H9 (cell line): ENCODE measurements around the gene IL24. TPM values are rescaled to one million over a fixed set of nuclear protein-coding genes. Genes with fewer than 3 reads are reported as not detected.

ENCODE experiments used
- DNase-seq: peaks from one replicate; pipeline ENCODE4 v3.0.0-alpha.2; 2017
- H2AFZ ChIP-seq: one replicate; pipeline ENCODE4 v1.6.1; 2013; ENCODE audit warnings: mild to moderate bottlenecking, low read length, control low read depth, moderate library complexity
- H2AK5ac ChIP-seq: 2 replicates; pipeline ENCODE4 v1.6.1; 2013; ENCODE audit warnings: low read length, control low read depth, mixed read lengths; ENCODE audit not compliant: insufficient read length
- H2BK120ac ChIP-seq: one replicate; pipeline ENCODE4 v1.6.1; 2013; ENCODE audit warnings: low read depth, mild to moderate bottlenecking, low read length, control low read depth, inconsistent platforms; ENCODE audit not compliant: poor library complexity, severe bottlenecking
- H2BK12ac ChIP-seq: 2 replicates; pipeline ENCODE4 v1.6.1; 2013; ENCODE audit warnings: low read length, control low read depth, mixed read lengths, low read depth; ENCODE audit not compliant: insufficient read length
- H2BK15ac ChIP-seq: 2 replicates; pipeline ENCODE4 v1.6.1; 2013; ENCODE audit warnings: low read depth, low read length, control low read depth
- H2BK20ac ChIP-seq: one replicate; pipeline ENCODE4 v1.6.1; 2013; ENCODE audit warnings: low read depth, mild to moderate bottlenecking, low read length, control low read depth, inconsistent platforms; ENCODE audit not compliant: poor library complexity, severe bottlenecking
- H2BK5ac ChIP-seq: 2 replicates; pipeline ENCODE4 v1.6.1; 2013; ENCODE audit warnings: low read length, control low read depth, mixed read lengths; ENCODE audit not compliant: insufficient read length
- H3K14ac ChIP-seq: 2 replicates; pipeline ENCODE4 v1.6.1; 2013; ENCODE audit warnings: low read length, control low read depth; ENCODE audit not compliant: insufficient read depth
- H3K18ac ChIP-seq: 2 replicates; pipeline ENCODE4 v1.6.1; 2013; ENCODE audit warnings: low read depth, mild to moderate bottlenecking, mixed read lengths, low read length, control low read depth; ENCODE audit not compliant: insufficient read length
- H3K23ac ChIP-seq: 2 replicates; pipeline ENCODE4 v1.6.1; 2013; ENCODE audit warnings: low read length, control low read depth, mixed read lengths, low read depth; ENCODE audit not compliant: insufficient read length
- H3K23me2 ChIP-seq: 2 replicates; pipeline ENCODE4 v1.6.1; 2013; ENCODE audit warnings: low read depth, mild to moderate bottlenecking, mixed read lengths, low read length, control low read depth; ENCODE audit not compliant: insufficient read length, poor library complexity, severe bottlenecking
- H3K27ac ChIP-seq: 2 replicates; pipeline ENCODE4 v1.5.1; 2013; ENCODE audit warnings: low read length, control low read depth, mixed read lengths, low read depth; ENCODE audit not compliant: insufficient read length
- H3K27me3 ChIP-seq: 2 replicates; pipeline ENCODE4 v1.6.1; 2013; ENCODE audit warnings: low read length, control low read depth, inconsistent platforms; ENCODE audit not compliant: insufficient read depth
- H3K4ac ChIP-seq: 2 replicates; pipeline ENCODE4 v1.6.1; 2013; ENCODE audit warnings: low read depth, mild to moderate bottlenecking, control low read depth, inconsistent platforms, low read length, moderate library complexity
- H3K4me1 ChIP-seq: 2 replicates; pipeline ENCODE4 v1.6.1; 2013; ENCODE audit warnings: low read length, control low read depth, inconsistent platforms; ENCODE audit not compliant: insufficient read depth
- H3K4me2 ChIP-seq: 2 replicates; pipeline ENCODE4 v1.6.1; 2013; ENCODE audit warnings: low read length, control low read depth, mixed read lengths; ENCODE audit not compliant: insufficient read length, insufficient read depth
- H3K56ac ChIP-seq: 2 replicates; pipeline ENCODE4 v1.6.1; 2013; ENCODE audit warnings: low read depth, mild to moderate bottlenecking, mixed read lengths, low read length, control low read depth; ENCODE audit not compliant: insufficient read length
- H3K79me1 ChIP-seq: 2 replicates; pipeline ENCODE4 v1.6.1; 2013; ENCODE audit warnings: low read depth, mild to moderate bottlenecking, moderate library complexity, low read length, control low read depth, inconsistent platforms; ENCODE audit not compliant: insufficient read depth, poor library complexity, severe bottlenecking
- H3K79me2 ChIP-seq: 2 replicates; pipeline ENCODE4 v1.6.1; 2013; ENCODE audit warnings: low read length, control low read depth, inconsistent platforms; ENCODE audit not compliant: insufficient read depth
- H3K9ac ChIP-seq: 2 replicates; pipeline ENCODE4 v1.6.1; 2013; ENCODE audit warnings: low read length, control low read depth, mixed read lengths; ENCODE audit not compliant: insufficient read length; ENCODE audit errors: extremely low read depth
- H3K9me3 ChIP-seq: one replicate; pipeline ENCODE4 v1.6.1; 2013; ENCODE audit warnings: low read depth, low read length, inconsistent platforms; ENCODE audit not compliant: control insufficient read depth
- H3T11ph ChIP-seq: one replicate; pipeline ENCODE4 v1.6.1; 2013; ENCODE audit warnings: mild to moderate bottlenecking, low read length, control low read depth, inconsistent platforms
- H4K20me1 ChIP-seq: one replicate; pipeline ENCODE4 v1.6.1; 2013; ENCODE audit not compliant: control insufficient read depth, insufficient read length, insufficient read depth
- H4K5ac ChIP-seq: 2 replicates; pipeline ENCODE4 v1.6.1; 2013; ENCODE audit warnings: low read depth, mild to moderate bottlenecking, mixed read lengths, low read length, control low read depth; ENCODE audit not compliant: insufficient read length
- H4K8ac ChIP-seq: replicated peaks from 2 replicates; pipeline ENCODE4 v1.6.1; 2013; ENCODE audit warnings: low read length, control low read depth, mixed read lengths, low read depth; ENCODE audit not compliant: insufficient read length
- H4K91ac ChIP-seq: 2 replicates; pipeline ENCODE4 v1.6.1; 2013; ENCODE audit warnings: low read depth, mild to moderate bottlenecking, moderate library complexity, mixed read lengths, low read length, control low read depth; ENCODE audit not compliant: insufficient read length
- H3K27ac Mint-ChIP-seq, 3 experiments: 2 replicates in 2 of 3; 3 replicates in 1 of 3; pipeline ENCODE4 v1.8.0; 2020 to 2021; ENCODE audit warnings: mixed read lengths in 3 of 3, mild to moderate bottlenecking in 1 of 3, moderate library complexity in 1 of 3
- H3K27me3 Mint-ChIP-seq: 2 replicates; pipeline ENCODE4 v1.8.0; 2021; ENCODE audit warnings: low read depth, mild to moderate bottlenecking, moderate library complexity, mixed read lengths
- H3K36me3 Mint-ChIP-seq, 3 experiments: 2 replicates in 2 of 3; 3 replicates in 1 of 3; pipeline ENCODE4 v1.8.0; 2020 to 2021; ENCODE audit warnings: low read depth in 3 of 3, mixed read lengths in 3 of 3; ENCODE audit not compliant: insufficient read depth in 1 of 3
- H3K4me1 Mint-ChIP-seq, 2 experiments: 2 replicates each; pipeline ENCODE4 v1.8.0; 2020; ENCODE audit warnings: mixed read lengths in 2 of 2
- H3K4me3 Mint-ChIP-seq, 2 experiments: 2 replicates in 1 of 2; 3 replicates in 1 of 2; pipeline ENCODE4 v1.8.0; 2020 to 2021; ENCODE audit warnings: mild to moderate bottlenecking in 2 of 2, mixed read lengths in 2 of 2, moderate library complexity in 1 of 2
- H3K9me3 Mint-ChIP-seq, 2 experiments: 2 replicates in 1 of 2; 3 replicates in 1 of 2; pipeline ENCODE4 v1.8.0; 2020; ENCODE audit warnings: mild to moderate bottlenecking in 2 of 2, mixed read lengths in 2 of 2, moderate library complexity in 1 of 2
- CTCF ChIP-seq: fragments of 200-600 bp; sonication (generic); conservative IDR thresholded peaks from 3 replicates; pipeline ENCODE4 v1.8.0; 2021; ENCODE audit warnings: antibody characterized with exemption, mild to moderate bottlenecking
- WGBS: extraction: QIAGEN DNeasy Blood & Tissue Kit; methylation state at CpG from one replicate; pipeline ENCODE4 v1.1.7; 2013; ENCODE audit warnings: missing lambda C conversion rate, low lambda C conversion rate, mixed read lengths; ENCODE audit not compliant: insufficient read length; ENCODE audit errors: extremely low coverage; 5-methylcytosine and 5-hydroxymethylcytosine counted together
- total RNA-seq: library from RNA; stranded (reverse); gene quantifications from 2 replicates; pipeline ENCODE4 v1.2.1, GENCODE V29; 2021

The IL24 gene
- total RNA-seq, 1 experiment from 2014 or later: not detected

- H3K23ac ChIP-seq: no peak overlapping the region
- no peak overlapping the region for H2BK12ac ChIP-seq
- no peak overlapping the region for H2BK15ac ChIP-seq
- H4K91ac ChIP-seq: no peak overlapping the region
- no peaks in the 10 kb centered on the region for H3K4me1 ChIP-seq
- WGBS: no CpG with 5 or more reads among the region's 2 CpGs
- H3K56ac ChIP-seq: no peak overlapping the region
- no peaks in the 10 kb centered on the region for H4K20me1 ChIP-seq
- no peaks in the 10 kb centered on the region for H3K9me3 Mint-ChIP-seq
- H3K4me2 ChIP-seq: no peak overlapping the region
- no peaks in the 10 kb centered on the region; a peak in 1 of 4 replicates for H3K4me1 Mint-ChIP-seq
- no peak overlapping the region for H3K14ac ChIP-seq
- DNase-seq: no peak
- no peak overlapping the region for H3K27ac ChIP-seq
- H3K27me3 Mint-ChIP-seq: peaks cover 41% of the 10 kb centered on the region
- H3K9ac ChIP-seq: no peak overlapping the region
- H3K27me3 ChIP-seq: no peaks in the 10 kb centered on the region
- no peak overlapping the region for H2AK5ac ChIP-seq
- no peak overlapping the region for H3K27ac Mint-ChIP-seq
- H4K8ac ChIP-seq: no peak overlapping the region
- no peak overlapping the region for H3K4ac ChIP-seq
- no peak overlapping the region for H2AFZ ChIP-seq
- no peaks in the 10 kb centered on the region for H3K36me3 Mint-ChIP-seq
- no peaks in the 10 kb centered on the region for H3K9me3 ChIP-seq
- H3T11ph ChIP-seq: no peak overlapping the region
- TF ChIP-seq CTCF: no peak
- H3K4me3 Mint-ChIP-seq: no peak overlapping the region
- H3K23me2 ChIP-seq: no peaks in the 10 kb centered on the region
- H2BK20ac ChIP-seq: no peak overlapping the region
- no peaks in the 10 kb centered on the region for H3K79me1 ChIP-seq
- H3K79me2 ChIP-seq: 0 out of 2 replicates have a peak, but pooled peaks cover 1% of the 10 kb centered on the region
- H2BK120ac ChIP-seq: no peak overlapping the region
- H3K18ac ChIP-seq: no peak overlapping the region
- H4K5ac ChIP-seq: no peak overlapping the region
- no peak overlapping the region for H2BK5ac ChIP-seq
These were observed 31.2 kb upstream of the IL24 start for GRCh38 chr1:206866062-206866461.
